Small intestine (tissue), 7 donors: ENCODE measurements around the gene GZMM. TPM values are rescaled to one million over a fixed set of nuclear protein-coding genes. Genes with fewer than 3 reads are reported as not detected.

ENCODE experiments used
- DNase-seq, 2 donors: peaks; one replicate each; pipeline versions ENCODE4 v3.0.0 to v3.0.0-alpha.2; 2013
- FAIRE-seq: peaks from 2 replicates; lab custom pipeline; 2012; peaks lifted over from hg19 to GRCh38; lab: Jason Lieb, UNC
- H3K27ac ChIP-seq, 3 donors: one replicate each; pipeline ENCODE4 v1.5.1; 2013; ENCODE audit warnings: low read length in 2 of 3, mild to moderate bottlenecking in 2 of 3, control low read depth in 1 of 3, inconsistent platforms in 1 of 3, low read depth in 1 of 3, moderate library complexity in 1 of 3
- H3K27me3 ChIP-seq, 3 donors: one replicate each; pipeline ENCODE4 v1.6.1; 2013; ENCODE audit warnings: low read length in 3 of 3, inconsistent platforms in 1 of 3; ENCODE audit not compliant: control insufficient read depth in 3 of 3, insufficient read depth in 3 of 3
- H3K36me3 ChIP-seq, 3 donors: one replicate each; pipeline ENCODE4 v1.6.1; 2013; ENCODE audit warnings: low read length in 3 of 3, inconsistent platforms in 1 of 3, low read depth in 1 of 3, mild to moderate bottlenecking in 1 of 3, moderate library complexity in 1 of 3; ENCODE audit not compliant: control insufficient read depth in 3 of 3, insufficient read depth in 2 of 3
- H3K4me1 ChIP-seq, 3 donors: one replicate each; pipeline ENCODE4 v1.6.1; 2013; ENCODE audit warnings: low read length in 2 of 3, inconsistent platforms in 1 of 3, low read depth in 1 of 3, mild to moderate bottlenecking in 1 of 3, moderate library complexity in 1 of 3; ENCODE audit not compliant: control insufficient read depth in 3 of 3, insufficient read depth in 2 of 3
- H3K4me3 ChIP-seq, 3 donors: one replicate each; pipeline ENCODE4 v1.5.1; 2013; ENCODE audit warnings: low read length in 3 of 3, control low read depth in 1 of 3, inconsistent platforms in 1 of 3, low read depth in 1 of 3, mild to moderate bottlenecking in 1 of 3, moderate library complexity in 1 of 3
- H3K9me3 ChIP-seq, 2 donors: one replicate each; pipeline ENCODE4 v1.6.1; 2013; ENCODE audit warnings: low read depth in 1 of 2, low read length in 1 of 2; ENCODE audit not compliant: control insufficient read depth in 2 of 2, insufficient read depth in 1 of 2
- WGBS, 3 donors: extraction: QIAGEN DNeasy Blood & Tissue Kit; methylation state at CpG; one replicate each; pipeline ENCODE4 v1.1.7; 2013; 5-methylcytosine and 5-hydroxymethylcytosine counted together
- polyA plus RNA-seq, 4 donors: library from polyadenylated mRNA; stranded (reverse) in 3 of 4; unstranded in 1 of 4; fragments of 200-250 nt in 3 of 4; fragments of 120-200 nt in 1 of 4; gene quantifications; one replicate each; pipeline versions ENCODE4 v1.2.1 to v1.2.3, GENCODE V29; 2013
- donor health status: healthy with polysubstance abuse.
- donor health status: control.
- donor health status: control.
- donor health status: Bipolar disorder and iron deficiency.
- donor health status: healthy.

The GZMM gene
- polyA plus RNA-seq, 4 donors: 0.89 to 5.7 (median 1.8) TPM

DNA sequence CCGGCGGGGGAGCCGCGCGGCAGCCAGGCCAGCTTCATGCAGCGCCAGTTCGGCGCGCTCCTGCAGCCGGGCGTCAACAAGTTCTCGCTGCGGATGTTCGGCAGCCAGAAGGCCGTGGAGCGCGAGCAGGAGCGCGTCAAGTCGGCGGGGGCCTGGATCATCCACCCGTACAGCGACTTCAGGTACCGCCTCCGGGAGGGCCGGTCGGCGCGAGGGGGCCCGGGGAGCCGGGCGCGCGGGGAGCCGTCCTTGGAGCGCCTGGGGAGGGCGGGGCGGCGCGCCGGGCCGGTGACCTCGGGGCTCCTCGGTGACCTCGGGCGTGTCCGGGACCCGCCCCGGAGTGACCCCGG, 46.5 kb downstream of the GZMM start:
- no peak for FAIRE-seq
- Histone ChIP-seq H3K4me1 (peaks cover 0 to 5% (median 0%) of the 10 kb centered on the region in 3 donors), H3K27me3 (peaks cover 4 to 69% (median 20%) of the 10 kb centered on the region in 3 donors), H3K4me3 (peak overlapping the region in 2 of 3 donors; percentile 5 to 48), H3K36me3 (no peaks in the 10 kb centered on the region), H3K9me3 (no peaks in the 10 kb centered on the region), H3K27ac (no peak overlapping the region)
- 0 to 2% (median 1%) methylated on average over 8 to 50 of the region's 50 CpGs for WGBS, 3 donors
- DNase-seq: no peak

DNA sequence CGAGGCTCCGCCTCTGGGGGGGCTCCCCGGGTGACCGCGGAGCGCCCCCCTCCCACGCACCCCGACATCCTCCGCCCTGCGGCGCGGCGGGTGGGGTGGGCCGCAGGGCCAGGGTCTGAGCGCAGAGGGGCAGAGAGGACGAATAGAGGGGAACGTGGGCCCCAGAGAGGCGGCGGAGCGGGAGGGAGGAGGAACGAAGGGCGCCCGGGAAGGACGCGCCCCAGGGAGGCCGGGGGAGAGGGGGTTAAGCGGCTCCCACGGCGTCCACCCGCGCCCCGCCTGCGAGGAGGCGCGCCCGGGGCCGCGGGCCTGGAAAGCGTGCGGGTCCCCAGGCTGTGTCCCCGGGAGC, 46.9 kb downstream of the GZMM start:
- Histone ChIP-seq H3K27me3 (peaks cover 4 to 69% (median 19%) of the 10 kb centered on the region in 3 donors), H3K36me3 (no peaks in the 10 kb centered on the region), H3K9me3 (no peaks in the 10 kb centered on the region), H3K27ac (no peak overlapping the region), H3K4me3 (peak overlapping the region in 1 of 3 donors; percentile 48), H3K4me1 (peaks cover 0 to 5% (median 0%) of the 10 kb centered on the region in 3 donors)
- no peak for DNase-seq
- FAIRE-seq: no peak
- 0 to 14% (median 9%) methylated on average over 7 to 41 of the region's 41 CpGs for WGBS, 3 donors

DNA sequence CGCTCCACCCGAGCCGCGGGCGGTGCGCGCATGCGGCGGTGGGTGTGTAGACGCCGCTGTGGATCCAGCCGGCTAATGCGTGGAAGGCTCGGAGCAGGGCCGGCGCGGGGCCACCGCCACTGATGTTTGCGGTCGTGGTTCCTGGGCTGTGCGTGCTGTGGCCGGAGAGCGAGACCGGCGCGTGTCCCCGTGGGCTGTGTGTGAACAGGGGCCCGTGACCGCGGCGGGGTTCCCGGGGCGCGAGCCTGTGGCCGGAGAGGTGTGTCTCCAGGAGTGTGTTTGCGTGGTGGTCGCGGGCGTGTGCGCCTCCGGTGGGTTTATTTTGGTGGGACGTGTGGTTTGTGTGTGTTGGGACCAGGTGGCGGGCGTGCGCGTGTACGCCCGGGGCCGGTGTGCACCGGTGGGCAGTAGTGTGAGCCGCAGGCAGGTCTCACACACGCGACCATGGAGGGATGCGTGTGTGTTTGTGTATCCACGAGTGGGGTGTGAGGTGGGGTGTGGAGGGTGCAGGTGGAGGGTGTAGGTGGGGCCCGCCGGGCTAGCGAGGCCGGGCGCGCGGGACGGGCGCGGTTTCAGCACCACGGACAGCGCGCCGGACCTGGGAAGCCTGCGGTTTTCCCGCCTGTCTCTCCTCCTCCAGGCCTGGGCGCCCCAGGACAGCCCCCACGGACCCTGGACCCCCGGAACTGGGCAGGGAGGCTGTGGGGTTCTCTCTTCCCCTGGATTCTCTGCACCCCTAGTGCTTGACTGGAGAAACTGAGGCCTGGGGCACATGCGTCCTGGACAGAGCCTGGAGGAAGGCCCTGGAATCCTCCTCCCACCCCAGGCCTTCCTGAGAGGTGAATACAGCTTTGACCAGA, 47.5 kb downstream of the GZMM start:
- no peaks in the 10 kb centered on the region for H3K9me3 ChIP-seq
- no peaks in the 10 kb centered on the region for H3K36me3 ChIP-seq
- peaks cover 4 to 66% (median 18%) of the 10 kb centered on the region in 3 donors for H3K27me3 ChIP-seq
- DNase-seq (peak in 1 of 2 donors; percentile 66), FAIRE-seq (no peak)
- WGBS, 3 donors: 35 to 38% (median 35%) methylated on average over 56 to 75 of the region's 75 CpGs
- no peak overlapping the region for H3K27ac ChIP-seq
- no peak overlapping the region for H3K4me3 ChIP-seq
- H3K4me1 ChIP-seq: peaks cover 0 to 5% (median 0%) of the 10 kb centered on the region in 3 donors

DNA sequence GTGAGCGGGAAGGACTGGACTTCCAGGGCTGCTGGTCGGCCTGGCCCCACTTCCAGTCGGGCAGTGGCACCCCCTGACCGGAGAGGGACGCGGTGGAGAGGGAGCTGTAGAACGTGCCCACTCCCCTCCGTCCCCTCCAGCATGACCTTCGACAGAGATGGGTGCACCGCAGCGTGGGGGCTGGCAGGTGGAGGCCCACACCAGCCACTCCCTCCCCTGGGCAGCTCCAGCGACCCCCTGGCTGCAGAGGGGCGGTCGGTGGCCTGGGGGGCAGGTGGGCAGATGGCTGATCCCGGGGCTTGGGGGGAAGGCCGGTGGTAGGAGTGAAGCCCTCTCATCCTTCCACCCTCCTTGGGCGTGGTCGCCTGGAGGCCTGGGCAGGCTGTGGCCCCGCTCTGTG, 48.2 kb downstream of the GZMM start:
- FAIRE-seq (no peak), DNase-seq (no peak)
- WGBS, 3 donors: 77 to 82% (median 80%) methylated on average over 16 to 19 of the region's 19 CpGs
- Histone ChIP-seq H3K27me3 (peaks cover 4 to 67% (median 18%) of the 10 kb centered on the region in 3 donors), H3K9me3 (no peaks in the 10 kb centered on the region), H3K27ac (no peak overlapping the region), H3K4me3 (no peak overlapping the region), H3K36me3 (no peaks in the 10 kb centered on the region), H3K4me1 (peaks cover 0 to 5% (median 0%) of the 10 kb centered on the region in 3 donors)

DNA sequence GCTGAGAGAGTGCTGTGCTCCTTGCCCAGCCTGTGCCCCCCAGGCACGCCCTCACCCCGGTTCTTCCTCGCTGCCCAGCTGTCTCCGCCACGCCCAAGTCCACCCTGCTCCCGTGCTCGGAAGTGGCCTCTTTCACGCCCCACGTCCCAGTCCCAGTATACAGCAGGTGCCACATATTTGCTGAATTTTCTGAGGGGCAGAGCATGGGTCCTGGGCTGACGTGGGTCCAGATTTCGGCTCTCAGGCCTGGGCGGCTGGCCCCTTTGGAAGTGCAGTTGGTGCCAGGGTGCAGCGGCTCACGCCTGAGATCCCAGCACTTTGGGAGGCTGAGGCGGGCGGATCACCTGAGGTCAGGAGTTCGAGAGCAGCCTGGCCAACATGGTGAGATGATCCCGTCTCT, 49.2 kb downstream of the GZMM start:
- DNase-seq (no peak), FAIRE-seq (no peak)
- no peak overlapping the region for H3K27ac ChIP-seq
- no peak overlapping the region for H3K4me3 ChIP-seq
- WGBS, 3 donors: 61 to 77% (median 68%) methylated on average over 18 of the region's 18 CpGs
- H3K27me3 ChIP-seq: peaks cover 4 to 58% (median 18%) of the 10 kb centered on the region in 3 donors
- no peaks in the 10 kb centered on the region for H3K36me3 ChIP-seq
- H3K9me3 ChIP-seq: peaks cover 0 to 2% of the 10 kb centered on the region in 2 donors
- H3K4me1 ChIP-seq: peaks cover 0 to 5% (median 0%) of the 10 kb centered on the region in 3 donors

DNA sequence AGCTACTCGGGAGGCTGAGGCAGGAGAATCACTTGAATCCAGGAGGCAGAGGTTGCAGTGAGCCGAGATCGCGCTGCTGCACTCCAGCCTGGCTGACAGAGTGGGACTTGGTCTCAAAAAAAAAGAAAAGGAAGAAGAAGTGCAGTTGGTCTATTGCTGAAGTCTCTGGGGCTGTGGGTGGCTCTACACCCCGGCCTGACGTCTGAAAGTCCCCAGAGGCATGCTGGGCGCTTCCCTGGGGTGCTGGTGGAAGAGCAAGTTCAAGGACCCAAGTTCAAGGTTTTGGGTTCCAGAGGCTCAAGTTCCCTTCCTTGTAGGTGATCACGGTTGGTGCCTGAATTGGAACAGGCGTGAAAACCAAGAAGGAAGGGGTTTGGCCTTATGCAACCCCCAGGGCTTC, 49.7 kb downstream of the GZMM start:
- FAIRE-seq (no peak), DNase-seq (no peak)
- H3K27me3 ChIP-seq: peaks cover 4 to 54% (median 14%) of the 10 kb centered on the region in 3 donors
- 39 to 56% (median 43%) methylated on average over 9 of the region's 9 CpGs for WGBS, 3 donors
- H3K36me3 ChIP-seq: no peaks in the 10 kb centered on the region
- H3K4me1 ChIP-seq: peaks cover 0 to under 1% (median 0%) of the 10 kb centered on the region in 3 donors
- H3K27ac ChIP-seq: no peak overlapping the region
- H3K4me3 ChIP-seq: no peak overlapping the region
- peaks cover 0 to 2% of the 10 kb centered on the region in 2 donors for H3K9me3 ChIP-seq

DNA sequence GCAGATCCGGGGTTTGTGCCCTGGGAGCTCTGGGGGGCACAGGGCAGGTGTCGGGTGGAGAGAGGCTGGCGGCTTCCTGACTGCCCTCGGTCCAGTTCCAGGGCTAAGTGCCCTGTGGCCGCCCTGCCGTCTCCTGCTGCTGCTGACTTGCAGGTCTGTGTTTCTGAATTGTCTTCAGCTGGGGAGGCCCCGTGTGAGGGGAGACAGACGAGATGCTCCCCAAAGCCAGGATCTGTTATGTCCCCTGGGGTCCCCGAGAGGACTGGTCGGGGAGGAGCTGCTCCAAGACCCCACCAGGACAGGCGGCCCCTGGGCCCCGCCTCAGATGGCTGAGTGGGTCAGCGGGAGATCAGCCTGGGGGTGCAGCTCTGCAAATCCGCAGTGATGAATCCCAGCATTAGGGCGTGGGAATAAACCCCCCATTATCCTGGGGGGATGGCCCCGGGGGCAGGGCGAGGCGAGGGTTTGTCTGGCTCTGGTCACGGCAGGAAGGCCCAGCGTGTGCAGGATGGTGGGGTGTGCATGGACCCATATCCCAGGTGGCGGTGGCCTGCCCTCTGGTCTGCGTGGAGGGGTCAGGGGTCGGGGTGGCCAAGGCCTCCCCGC, 50.5 kb downstream of the GZMM start:
- DNase-seq (no peak), FAIRE-seq (no peak)
- 63 to 73% (median 64%) methylated on average over 21 to 24 of the region's 24 CpGs for WGBS, 3 donors
- Histone ChIP-seq H3K9me3 (peaks cover 0 to 2% of the 10 kb centered on the region in 2 donors), H3K27me3 (peaks cover 4 to 45% (median 6%) of the 10 kb centered on the region in 3 donors), H3K4me3 (no peak overlapping the region), H3K4me1 (no peaks in the 10 kb centered on the region), H3K27ac (no peak overlapping the region), H3K36me3 (no peaks in the 10 kb centered on the region)

DNA sequence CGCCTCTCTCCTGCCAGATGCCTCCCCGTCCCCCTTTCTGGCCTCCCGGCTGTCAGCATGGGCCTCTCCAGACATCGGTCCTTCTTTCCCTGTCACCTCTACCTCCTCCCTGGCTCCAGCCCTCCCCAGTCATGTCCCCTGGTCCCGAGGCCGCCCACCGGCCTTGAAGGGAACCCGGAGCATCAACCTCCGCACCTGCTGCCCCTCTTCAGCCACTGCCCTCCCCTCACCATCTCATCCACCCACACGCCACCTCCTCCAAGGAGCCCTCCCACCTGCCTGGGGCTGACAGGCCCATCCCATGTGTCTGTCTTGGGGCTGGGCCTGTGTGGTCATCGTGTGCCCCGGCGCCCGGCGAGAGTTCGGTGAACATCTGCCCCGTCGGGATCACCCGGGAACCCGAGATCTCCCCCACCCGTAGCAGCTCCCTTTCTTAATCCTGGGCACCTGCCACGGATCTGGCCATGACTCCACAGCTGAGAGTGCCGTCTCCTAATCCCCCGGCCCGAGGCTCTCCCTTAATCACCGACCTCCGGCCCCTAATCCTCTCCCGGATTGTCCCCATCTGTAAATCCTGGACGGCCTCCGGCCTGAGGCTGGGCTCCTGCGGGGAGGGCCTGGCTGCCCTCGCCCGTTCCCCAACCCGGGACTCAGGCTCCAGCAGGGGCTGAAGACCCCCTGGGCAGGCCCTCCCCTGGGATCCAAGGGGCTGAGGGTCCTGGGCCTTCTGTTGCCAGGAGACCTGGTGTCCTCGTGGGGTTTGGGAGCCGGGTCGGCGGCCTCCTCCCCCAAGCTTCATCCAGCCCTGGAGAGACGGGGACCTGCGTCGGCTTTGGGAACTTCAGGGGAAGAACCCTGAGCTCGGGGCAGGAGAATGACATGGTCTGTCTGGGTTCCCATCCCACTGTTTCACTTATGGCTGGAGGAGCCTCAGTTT, 51.7 kb downstream of the GZMM start:
- Histone ChIP-seq H3K27ac (no peak overlapping the region), H3K36me3 (no peaks in the 10 kb centered on the region), H3K4me1 (no peaks in the 10 kb centered on the region), H3K4me3 (no peak overlapping the region), H3K9me3 (peaks cover 0 to 2% of the 10 kb centered on the region in 2 donors), H3K27me3 (peaks cover 4 to 44% (median 5%) of the 10 kb centered on the region in 3 donors)
- WGBS, 3 donors: 65 to 73% (median 66%) methylated on average over 42 of the region's 42 CpGs
- FAIRE-seq: no peak
- DNase-seq: no peak
